AG09309 (cell line): Measurements from ENCODE around the gene TRAF2.

ENCODE experiments used
- DNase-seq: peaks from one replicate; pipeline ENCODE4 v3.0.0-alpha.2; 2010; ENCODE audit warnings: low read depth
- H3K4me3 ChIP-seq: 2 replicates; pipeline ENCODE4 v1.5.1; 2011; ENCODE audit warnings: mild to moderate bottlenecking, low read depth, low read length, moderate library complexity; ENCODE audit not compliant: control insufficient read depth
- CTCF ChIP-seq: IDR thresholded peaks from 2 replicates; pipeline ENCODE4 v1.5.1; 2011; ENCODE audit warnings: mild to moderate bottlenecking, low read depth, low read length, inconsistent platforms; ENCODE audit not compliant: insufficient read depth, control insufficient read depth; ENCODE audit errors: missing control alignments

TRAF2 gene

GRCh38 chr9:136849038-136849959, 37.0 kb upstream of the TRAF2 start, which contains the start of gene PHPT1:
Gene PHPT1, plus strand, starts transcription at chr9:136849409. Its CDS starts 22 bp downstream, at chr9:136849431.
- no peak for TF ChIP-seq CTCF
- peak; percentile 97 for DNase-seq

GRCh38 chr9:136849960-136850865, 36.1 kb upstream of the TRAF2 start:
- TF ChIP-seq CTCF = no peak
- H3K4me3 ChIP-seq = peak overlapping the region; percentile 95
- no peak for DNase-seq

More at GRCh38 chr9:136849038-136849959, 37.0 kb upstream of the TRAF2 start, which contains the start of gene PHPT1:
- H3K4me3 ChIP-seq = peak within 1 kb of the TSS; percentile 95

GRCh38 chr9:136850866-136851775, 35.2 kb upstream of the TRAF2 start:
- no peak overlapping the region; the same call in 1 of the 2 replicates for H3K4me3 ChIP-seq
- TF ChIP-seq CTCF = no peak
- no peak for DNase-seq

GRCh38 chr9:136851941-136852663, 34.2 kb upstream of the TRAF2 start, which contains the start of gene MAMDC4:
Gene MAMDC4, plus strand, starts transcription at chr9:136852346. Its CDS starts 71 bp downstream, at chr9:136852417.
- H3K4me3 ChIP-seq = no peak within 1 kb of the TSS
- no peak for DNase-seq
- no peak for TF ChIP-seq CTCF

GRCh38 chr9:136852664-136853595, 33.4 kb upstream of the TRAF2 start:
- no peak for DNase-seq
- TF ChIP-seq CTCF = no peak
- no peak overlapping the region for H3K4me3 ChIP-seq
